Measurements from ENCODE around the gene RALGAPA2. TPM values are rescaled to one million over a fixed set of nuclear protein-coding genes. Genes with fewer than 3 reads are reported as not detected.

Gene RALGAPA2
- polyA plus RNA-seq, 4 donors = 17.4 to 24.7 (median 18.6) TPM

GRCh38 chr20:20505554-20505953 lies 206.9 kb downstream of the RALGAPA2 start:
- no peak for DNase-seq (ENCODE audit: low read depth in 4 of 4, low spot score in 2 of 4)

GRCh38 chr20:20503777-20504530 lies 208.5 kb downstream of the RALGAPA2 start:
- DNase-seq (ENCODE audit: low read depth in 4 of 4, low spot score in 2 of 4) = no peak

- no peak for DNase-seq (ENCODE audit: low read depth in 4 of 4, low spot score in 2 of 4)
These were observed 211.3 kb downstream of the RALGAPA2 start for GRCh38 chr20:20501128-20501527.

GRCh38 chr20:20500312-20500711 lies 212.1 kb downstream of the RALGAPA2 start:
- no peak for DNase-seq (ENCODE audit: low read depth in 4 of 4, low spot score in 2 of 4)

GRCh38 chr20:20499439-20499838 lies 213.0 kb downstream of the RALGAPA2 start:
- DNase-seq (ENCODE audit: low read depth in 4 of 4, low spot score in 2 of 4) = no peak

GRCh38 chr20:20498076-20498861 lies 214.2 kb downstream of the RALGAPA2 start:
- DNase-seq (ENCODE audit: low read depth in 4 of 4, low spot score in 2 of 4) = no peak

- DNase-seq (ENCODE audit: low read depth in 4 of 4, low spot score in 2 of 4) = no peak
These were observed 215.0 kb downstream of the RALGAPA2 start for GRCh38 chr20:20497242-20497978.

- no peak for DNase-seq (ENCODE audit: low read depth in 4 of 4, low spot score in 2 of 4)
These were observed 216.5 kb downstream of the RALGAPA2 start for GRCh38 chr20:20495729-20496503.

GRCh38 chr20:20493701-20494100 lies 218.7 kb downstream of the RALGAPA2 start:
- no peak for DNase-seq (ENCODE audit: low read depth in 4 of 4, low spot score in 2 of 4)

GRCh38 chr20:20492521-20493332 lies 219.7 kb downstream of the RALGAPA2 start:
- DNase-seq (ENCODE audit: low read depth in 4 of 4, low spot score in 2 of 4) = no peak

- no peak for DNase-seq (ENCODE audit: low read depth in 4 of 4, low spot score in 2 of 4)
These were observed 220.6 kb downstream of the RALGAPA2 start for GRCh38 chr20:20491784-20492264.

GRCh38 chr20:20491110-20491783 lies 221.2 kb downstream of the RALGAPA2 start:
- DNase-seq (ENCODE audit: low read depth in 4 of 4, low spot score in 2 of 4) = no peak

- DNase-seq (ENCODE audit: low read depth in 4 of 4, low spot score in 2 of 4) = no peak
These were observed 221.8 kb downstream of the RALGAPA2 start for GRCh38 chr20:20490673-20491072.

- no peak for DNase-seq (ENCODE audit: low read depth in 4 of 4, low spot score in 2 of 4)
These were observed 222.6 kb downstream of the RALGAPA2 start for GRCh38 chr20:20489648-20490341.

- DNase-seq (ENCODE audit: low read depth in 4 of 4, low spot score in 2 of 4) = no peak
These were observed 223.4 kb downstream of the RALGAPA2 start for GRCh38 chr20:20489054-20489453.

GRCh38 chr20:20488388-20488787 lies 224.1 kb downstream of the RALGAPA2 start:
- no peak for DNase-seq (ENCODE audit: low read depth in 4 of 4, low spot score in 2 of 4)

GRCh38 chr20:20487811-20488210 lies 224.6 kb downstream of the RALGAPA2 start:
- DNase-seq (ENCODE audit: low read depth in 4 of 4, low spot score in 2 of 4) = no peak

- no peak for DNase-seq (ENCODE audit: low read depth in 4 of 4, low spot score in 2 of 4)
These were observed 229.1 kb downstream of the RALGAPA2 start for GRCh38 chr20:20483328-20483727.
